Lower leg skin (tissue), 4 donors: ENCODE results near the gene GALNT1. TPM values are rescaled to one million over a fixed set of nuclear protein-coding genes. Genes with fewer than 3 reads are reported as not detected.
A peak's percentile ranks its signal among the peaks of the same experiment; 100 is the strongest.

ENCODE experiments used
- DNase-seq, 2 donors: peaks; one replicate each; pipeline ENCODE4 v3.0.0-alpha.2; 2019; ENCODE audit warnings: low spot score in 2 of 2
- H3K4me3 ChIP-seq: fragments of 200-600 bp; sonication (generic); 2 replicates; pipeline ENCODE4 v1.5.1; 2017; ENCODE audit warnings: mild to moderate bottlenecking, low read depth; ENCODE audit not compliant: poor library complexity, severe bottlenecking
- CTCF ChIP-seq, 3 donors: fragments of 450-650 bp; IDR thresholded peaks; one replicate each; pipeline ENCODE4 v1.5.1; 2016; ENCODE audit warnings: antibody characterized with exemption in 3 of 3, mild to moderate bottlenecking in 3 of 3, moderate library complexity in 2 of 3
- POLR2A ChIP-seq, 2 donors: fragments of 450-650 bp; IDR thresholded peaks; one replicate each; pipeline ENCODE4 v1.6.1; 2016 to 2017; ENCODE audit warnings: antibody characterized with exemption in 2 of 2, mild to moderate bottlenecking in 1 of 2, moderate library complexity in 1 of 2
- WGBS, 2 donors: methylation state at CpG; one replicate each; pipeline ENCODE4 v1.1.5; 2018; 5-methylcytosine and 5-hydroxymethylcytosine counted together
- intact Hi-C: fragments of 100-400 bp; cut with DNase I; formaldehyde crosslinking; loops from one replicate; pipeline ENCODE4 v1.15.0; 2023; ENCODE audit warnings: low total_unique reads
- total RNA-seq, 4 donors: library from RNA; depleted of rRNA; stranded (reverse); fragments of >200 nt; gene quantifications; one replicate each; pipeline ENCODE4 v1.1.0, GENCODE V29; 2016

GALNT1 gene
- 100 to 1,000 TPM in 2 of 4 donors, 10 to 100 TPM in 2; 64.4 to 106 (median 93.4) TPM for total RNA-seq

- intact Hi-C loops = loop anchor here (5.0 kb wide), 1 partner anchor 169 kb away; no protein-coding TSS in a partner anchor
- TF ChIP-seq POLR2A (IDR thresholded peaks at IDR 0.05) = no peak
- no peak for TF ChIP-seq CTCF (IDR thresholded peaks at IDR 0.05)
- H3K4me3 ChIP-seq = peak within 1 kb of the TSS; percentile 73
- no peak for DNase-seq
- WGBS, 2 donors = no CpG with 5 or more reads among the region's 74 CpGs
These were observed at the start of gene GALNT1 for GRCh38 chr18:35581546-35581897. GALNT1 (plus strand) TSS chr18:35581740; CDS start chr18:35654663, 72,923 bp downstream.

GRCh38 chr18:35533916-35534405, 47.6 kb upstream of the GALNT1 start:
- no peak overlapping the region for H3K4me3 ChIP-seq
- intact Hi-C loops = no loop called here
- TF ChIP-seq POLR2A (IDR thresholded peaks at IDR 0.05) = no peak
- TF ChIP-seq CTCF (IDR thresholded peaks at IDR 0.05) = no peak
- 68 to 81% methylated on average over 2 of the region's 2 CpGs for WGBS, 2 donors
- DNase-seq = no peak

- DNase-seq = no peak
- WGBS, 2 donors = 93 to 96% methylated on average over 1 of the region's 1 CpG
- TF ChIP-seq CTCF (IDR thresholded peaks at IDR 0.05) (no peak), POLR2A (IDR thresholded peaks at IDR 0.05) (no peak)
- H3K4me3 ChIP-seq = no peak overlapping the region
- intact Hi-C loops = no loop called here
These were observed 46.2 kb upstream of the GALNT1 start for GRCh38 chr18:35535297-35535696.

- TF ChIP-seq POLR2A (IDR thresholded peaks at IDR 0.05) (no peak), CTCF (IDR thresholded peaks at IDR 0.05) (no peak)
- no peak for DNase-seq
- H3K4me3 ChIP-seq = no peak overlapping the region
- intact Hi-C loops = no loop called here
These were observed 39.2 kb upstream of the GALNT1 start for GRCh38 chr18:35542356-35542755.

- TF ChIP-seq POLR2A (IDR thresholded peaks at IDR 0.05) = no peak
- no peak for TF ChIP-seq CTCF (IDR thresholded peaks at IDR 0.05)
- no peak overlapping the region for H3K4me3 ChIP-seq
- intact Hi-C loops = no loop called here
- WGBS, 2 donors = 75 to 85% methylated on average over 2 of the region's 2 CpGs
- no peak for DNase-seq
These were observed 34.4 kb upstream of the GALNT1 start for GRCh38 chr18:35547008-35547605.

- TF ChIP-seq POLR2A (IDR thresholded peaks at IDR 0.05) (no peak), CTCF (IDR thresholded peaks at IDR 0.05) (no peak)
- intact Hi-C loops = no loop called here
- 88 to 95% methylated on average over 1 of the region's 1 CpG for WGBS, 2 donors
- H3K4me3 ChIP-seq = no peak overlapping the region
- no peak for DNase-seq
These were observed 32.0 kb upstream of the GALNT1 start for GRCh38 chr18:35549564-35549963.
